CD8-positive, alpha-beta memory T cell (primary cell): ENCODE results near the gene MSMO1. TPM values are rescaled to one million over a fixed set of nuclear protein-coding genes. Genes with fewer than 3 reads are reported as not detected.

Experiments
- CTCF ChIA-PET: fragments of 350-600 bp; sonication (Branson Sonifier 250); formaldehyde crosslinking; loops from one replicate; lab custom pipeline; 2021; ENCODE audit warnings: antibody characterized with exemption; lab: Charles Lee
- POLR2A ChIA-PET: fragments of 350-600 bp; sonication (Branson Sonifier 250); formaldehyde crosslinking; loops from one replicate; lab custom pipeline; 2021; ENCODE audit warnings: antibody characterized with exemption; lab: Charles Lee
- DNase-seq, 5 donors: peaks; one replicate each; pipeline versions ENCODE4 v3.0.0 to v3.0.0-alpha.2; 2020 to 2022; ENCODE audit warnings: mixed read lengths in 1 of 5
- H3K27ac ChIP-seq: one replicate; pipeline ENCODE4 v1.7.0; 2013; ENCODE audit warnings: low read depth, mild to moderate bottlenecking, low read length, moderate library complexity
- H3K27me3 ChIP-seq: 2 replicates; pipeline ENCODE4 v1.7.0; 2013; ENCODE audit warnings: low read length, mild to moderate bottlenecking; ENCODE audit not compliant: insufficient read depth, poor library complexity, severe bottlenecking
- H3K36me3 ChIP-seq: 2 replicates; pipeline ENCODE4 v1.7.0; 2013; ENCODE audit warnings: mild to moderate bottlenecking, low read length, moderate library complexity; ENCODE audit not compliant: insufficient read depth
- H3K4me1 ChIP-seq: 2 replicates; pipeline ENCODE4 v1.7.0; 2013; ENCODE audit warnings: mild to moderate bottlenecking, low read length, moderate library complexity; ENCODE audit not compliant: insufficient read depth
- H3K4me3 ChIP-seq: 2 replicates; pipeline ENCODE4 v1.7.0; 2013; ENCODE audit warnings: mild to moderate bottlenecking, low read length
- H3K9me3 ChIP-seq: 2 replicates; pipeline ENCODE4 v1.7.0; 2013; ENCODE audit warnings: mild to moderate bottlenecking, low read length
- H3K27ac Mint-ChIP-seq, 8 donors: one replicate each; pipeline ENCODE4 v1.8.0; 2020 to 2021; ENCODE audit warnings: mixed read lengths in 8 of 8, mild to moderate bottlenecking in 6 of 8, inconsistent platforms in 3 of 8, moderate library complexity in 3 of 8
- H3K27me3 Mint-ChIP-seq, 2 donors: one replicate each; pipeline ENCODE4 v1.8.0; 2020 to 2021; ENCODE audit warnings: mixed read lengths in 2 of 2, mild to moderate bottlenecking in 1 of 2, moderate library complexity in 1 of 2
- H3K36me3 Mint-ChIP-seq, 3 donors: one replicate each; pipeline ENCODE4 v1.8.0; 2020 to 2021; ENCODE audit warnings: mixed read lengths in 3 of 3, inconsistent platforms in 1 of 3, mild to moderate bottlenecking in 1 of 3
- H3K4me1 Mint-ChIP-seq, 3 donors: one replicate each; pipeline ENCODE4 v1.8.0; 2020 to 2021; ENCODE audit warnings: mixed read lengths in 3 of 3, inconsistent platforms in 1 of 3, mild to moderate bottlenecking in 1 of 3
- H3K4me3 Mint-ChIP-seq, 7 donors: one replicate each; pipeline ENCODE4 v1.8.0; 2020 to 2021; ENCODE audit warnings: mixed read lengths in 7 of 7, mild to moderate bottlenecking in 6 of 7, moderate library complexity in 4 of 7, inconsistent platforms in 2 of 7
- H3K9me3 Mint-ChIP-seq, 5 donors: one replicate each; pipeline ENCODE4 v1.8.0; 2020 to 2022; ENCODE audit warnings: mixed read lengths in 5 of 5, mild to moderate bottlenecking in 3 of 5, moderate library complexity in 2 of 5, inconsistent platforms in 1 of 5
- polyA plus RNA-seq: library from polyadenylated mRNA; unstranded; fragments of 300-500 nt; fragmentation: Illumina TruSeq; gene quantifications from one replicate; pipeline ENCODE4 v1.2.3, GENCODE V29; 2021
- total RNA-seq, 2 experiments: library from RNA; stranded (reverse); gene quantifications; one replicate each; pipeline ENCODE4 v1.2.3, GENCODE V29; 2021

MSMO1 gene
- total and polyA plus RNA-seq, 3 experiments from 2014 or later = 22.4 to 29.1 (median 26.8) TPM

DNA sequence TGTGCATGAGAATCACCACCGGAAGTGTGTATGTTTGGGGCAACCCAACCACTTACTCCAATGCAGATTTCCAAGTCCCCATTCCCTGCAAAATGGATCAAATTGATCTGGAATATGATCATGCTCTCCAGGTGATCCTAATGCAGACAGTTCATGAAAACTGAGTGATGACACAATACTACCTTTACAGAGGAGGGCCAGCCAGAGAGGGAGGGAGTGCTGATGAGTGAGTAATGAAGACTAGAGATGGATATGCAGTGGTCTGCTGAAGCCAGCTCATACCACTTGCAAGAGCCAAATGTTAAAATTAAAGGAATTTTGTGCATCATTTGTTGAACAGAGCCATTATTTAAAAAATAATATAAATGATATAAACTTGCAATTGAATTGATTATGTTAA lies 41.1 kb downstream of the MSMO1 start:
- H3K9me3 ChIP-seq = no peaks in the 10 kb centered on the region
- no peak overlapping the region for H3K4me3 Mint-ChIP-seq
- H3K9me3 Mint-ChIP-seq = peaks cover 0 to 1% (median 0%) of the 10 kb centered on the region in 5 donors
- ChIA-PET POLR2A (no interaction called here), CTCF (no interaction called here)
- no peaks in the 10 kb centered on the region for H3K36me3 Mint-ChIP-seq
- no peaks in the 10 kb centered on the region for H3K27me3 Mint-ChIP-seq
- no peaks in the 10 kb centered on the region for H3K36me3 ChIP-seq
- DNase-seq = no peak
- H3K4me1 Mint-ChIP-seq = no peaks in the 10 kb centered on the region
- H3K4me3 ChIP-seq = no peak overlapping the region
- no peak overlapping the region for H3K27ac ChIP-seq
- H3K27ac Mint-ChIP-seq = no peak overlapping the region
- no peaks in the 10 kb centered on the region for H3K4me1 ChIP-seq
- H3K27me3 ChIP-seq = no peaks in the 10 kb centered on the region

- Mint-ChIP-seq H3K9me3 (peaks cover 0 to 5% (median 0%) of the 10 kb centered on the region in 5 donors), H3K4me3 (no peak overlapping the region)
These were observed 42.1 kb downstream of the MSMO1 start for GRCh38 chr4:165369522-165369921.

GRCh38 chr4:165370530-165370929 lies 43.1 kb downstream of the MSMO1 start:
- Histone ChIP-seq H3K36me3 (no peaks in the 10 kb centered on the region), H3K4me3 (no peak overlapping the region), H3K27me3 (no peaks in the 10 kb centered on the region), H3K27ac (no peak overlapping the region), H3K4me1 (no peaks in the 10 kb centered on the region), H3K9me3 (no peaks in the 10 kb centered on the region)
- H3K27me3 Mint-ChIP-seq = peaks cover 6 to 18% of the 10 kb centered on the region in 2 donors
- H3K36me3 Mint-ChIP-seq = no peaks in the 10 kb centered on the region
- ChIA-PET POLR2A (no interaction called here), CTCF (no interaction called here)
- no peak for DNase-seq
- peaks cover 0 to 5% (median 0%) of the 10 kb centered on the region in 5 donors for H3K9me3 Mint-ChIP-seq
- no peak overlapping the region for H3K27ac Mint-ChIP-seq
- no peak overlapping the region for H3K4me3 Mint-ChIP-seq
- H3K4me1 Mint-ChIP-seq = peaks cover 0 to 3% (median 2%) of the 10 kb centered on the region in 3 donors

More at GRCh38 chr4:165369522-165369921, 42.1 kb downstream of the MSMO1 start:
- POLR2A ChIA-PET = no interaction called here
- Histone ChIP-seq H3K4me1 (no peaks in the 10 kb centered on the region), H3K4me3 (no peak overlapping the region), H3K9me3 (no peaks in the 10 kb centered on the region), H3K36me3 (no peaks in the 10 kb centered on the region), H3K27me3 (no peaks in the 10 kb centered on the region), H3K27ac (no peak overlapping the region)
- no peak overlapping the region for H3K27ac Mint-ChIP-seq
- no peaks in the 10 kb centered on the region for H3K4me1 Mint-ChIP-seq
- H3K27me3 Mint-ChIP-seq = peaks cover 0 to 8% of the 10 kb centered on the region in 2 donors
- H3K36me3 Mint-ChIP-seq = no peaks in the 10 kb centered on the region
- no peak for DNase-seq
- CTCF ChIA-PET = no interaction called here

DNA sequence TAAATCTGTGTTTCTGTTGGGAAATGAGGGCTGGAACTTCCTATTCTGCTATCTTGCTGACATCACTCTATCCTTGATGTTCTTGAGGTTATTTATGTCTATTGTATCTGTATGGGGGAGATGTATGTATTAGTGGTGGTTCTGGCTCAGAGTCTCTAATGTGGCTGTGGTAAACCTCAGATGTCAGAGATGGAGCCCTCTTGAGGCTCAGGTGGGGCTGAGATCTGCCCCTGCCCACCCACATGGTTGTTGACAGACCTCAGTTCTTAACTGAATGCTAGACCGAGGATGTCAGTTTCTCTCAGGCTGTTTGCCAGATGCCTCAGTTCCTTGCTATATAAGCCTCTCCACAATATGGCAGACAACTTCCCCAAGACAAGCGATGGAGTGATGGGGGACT lies 48.0 kb downstream of the MSMO1 start:
- Histone ChIP-seq H3K27me3 (peaks cover 18% of the 10 kb centered on the region), H3K4me3 (no peak overlapping the region), H3K27ac (no peak overlapping the region), H3K4me1 (no peaks in the 10 kb centered on the region), H3K36me3 (no peaks in the 10 kb centered on the region), H3K9me3 (no peaks in the 10 kb centered on the region)
- H3K36me3 Mint-ChIP-seq = no peaks in the 10 kb centered on the region
- H3K4me1 Mint-ChIP-seq = peaks cover 9 to 14% (median 9%) of the 10 kb centered on the region in 3 donors
- POLR2A ChIA-PET = no interaction called here
- no peak for DNase-seq
- no peak overlapping the region for H3K27ac Mint-ChIP-seq
- no peak overlapping the region for H3K4me3 Mint-ChIP-seq
- H3K27me3 Mint-ChIP-seq = peaks cover 22 to 59% of the 10 kb centered on the region in 2 donors
- CTCF ChIA-PET = interaction anchor here (0.7 kb wide), 1 partner anchor 9 kb away, joined by 3 read pairs; no protein-coding TSS in a partner anchor
- H3K9me3 Mint-ChIP-seq = peaks cover 0 to 5% (median 0%) of the 10 kb centered on the region in 5 donors

- ChIA-PET CTCF (no interaction called here), POLR2A (interaction anchor here (0.6 kb wide), 1 partner anchor 170 kb away, joined by 3 read pairs; no protein-coding TSS in a partner anchor)
- Histone ChIP-seq H3K36me3 (no peaks in the 10 kb centered on the region), H3K4me3 (peak overlapping the region; percentile 51), H3K27ac (no peak overlapping the region), H3K27me3 (peaks cover 18% of the 10 kb centered on the region), H3K9me3 (no peaks in the 10 kb centered on the region), H3K4me1 (no peaks in the 10 kb centered on the region)
- H3K4me1 Mint-ChIP-seq = peaks cover 9 to 14% (median 9%) of the 10 kb centered on the region in 3 donors
- H3K9me3 Mint-ChIP-seq = peaks cover 0 to 5% (median 0%) of the 10 kb centered on the region in 5 donors
- peaks cover 22 to 84% of the 10 kb centered on the region in 2 donors for H3K27me3 Mint-ChIP-seq
- peak overlapping the region in 5 of 7 donors; percentile 33 to 76 (median 60) for H3K4me3 Mint-ChIP-seq
- H3K27ac Mint-ChIP-seq = no peak overlapping the region
- H3K36me3 Mint-ChIP-seq = no peaks in the 10 kb centered on the region
- DNase-seq = no peak
These were observed 50.9 kb downstream of the MSMO1 start for GRCh38 chr4:165378398-165378744.

GRCh38 chr4:165378745-165379677 lies 51.5 kb downstream of the MSMO1 start, which contains the start of gene CPE:
TSS of gene CPE (plus strand) at chr4:165379008. CDS start at chr4:165379222, 214 bp downstream.
- ChIA-PET POLR2A (interaction anchor here (0.6 kb wide), 1 partner anchor 170 kb away, joined by 3 read pairs; no protein-coding TSS in a partner anchor), CTCF (no interaction called here)
- H3K27me3 Mint-ChIP-seq = peaks cover 22 to 86% of the 10 kb centered on the region in 2 donors
- peak within 1 kb of the TSS; percentile 51 for H3K4me3 ChIP-seq
- peak within 1 kb of the TSS; percentile 33 to 82 (median 60) for H3K4me3 Mint-ChIP-seq
- H3K27ac ChIP-seq = no peak within 1 kb of the TSS
- H3K4me1 ChIP-seq = no peaks in the 10 kb centered on the region
- no peaks in the 10 kb centered on the region for H3K9me3 Mint-ChIP-seq
- H3K4me1 Mint-ChIP-seq = peaks cover 9 to 14% (median 9%) of the 10 kb centered on the region in 3 donors
- H3K36me3 Mint-ChIP-seq = no peaks in the 10 kb centered on the region
- H3K36me3 ChIP-seq = no peaks in the 10 kb centered on the region
- peaks cover 18% of the 10 kb centered on the region for H3K27me3 ChIP-seq
- H3K27ac Mint-ChIP-seq = no peak within 1 kb of the TSS
- H3K9me3 ChIP-seq = no peaks in the 10 kb centered on the region
- peak; percentile 5 to 55 (median 34) for DNase-seq

DNA sequence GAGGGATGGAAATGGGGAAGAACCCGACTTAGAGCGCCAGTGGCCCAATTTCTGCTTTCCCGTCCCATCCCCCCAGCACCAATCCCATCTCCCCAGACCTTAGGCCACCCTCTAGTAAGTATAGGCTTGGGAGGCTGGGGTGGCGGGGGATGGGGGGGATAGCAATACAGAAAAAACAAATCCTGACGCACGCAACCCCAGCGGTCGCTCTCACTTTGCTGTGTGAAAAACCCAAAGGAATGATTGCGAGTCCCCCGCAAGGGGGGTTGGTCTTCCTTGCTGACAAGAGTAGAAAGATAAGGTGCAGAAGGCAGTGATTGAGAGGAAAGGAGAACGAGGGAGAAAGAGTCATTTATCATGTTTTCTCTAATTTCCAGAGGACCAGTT lies 52.2 kb downstream of the MSMO1 start:
- DNase-seq = no peak
- Mint-ChIP-seq H3K9me3 (no peaks in the 10 kb centered on the region), H3K4me1 (peaks cover 9 to 14% (median 9%) of the 10 kb centered on the region in 3 donors), H3K4me3 (peak overlapping the region in 5 of 7 donors; percentile 4 to 46 (median 37)), H3K27me3 (peaks cover 20 to 82% of the 10 kb centered on the region in 2 donors), H3K36me3 (no peaks in the 10 kb centered on the region), H3K27ac (no peak overlapping the region)
- POLR2A ChIA-PET = no interaction called here
- Histone ChIP-seq H3K27ac (no peak overlapping the region), H3K27me3 (peaks cover 18% of the 10 kb centered on the region), H3K4me3 (no peak overlapping the region), H3K9me3 (no peaks in the 10 kb centered on the region), H3K4me1 (no peaks in the 10 kb centered on the region), H3K36me3 (no peaks in the 10 kb centered on the region)
- CTCF ChIA-PET = no interaction called here

GRCh38 chr4:165380805-165381204 lies 53.3 kb downstream of the MSMO1 start:
- no peak overlapping the region for H3K4me3 ChIP-seq
- no peaks in the 10 kb centered on the region for H3K36me3 ChIP-seq
- H3K36me3 Mint-ChIP-seq = no peaks in the 10 kb centered on the region
- DNase-seq = no peak
- ChIA-PET CTCF (no interaction called here), POLR2A (no interaction called here)
- H3K27me3 ChIP-seq = peaks cover 18% of the 10 kb centered on the region
- H3K27me3 Mint-ChIP-seq = peaks cover 20 to 75% of the 10 kb centered on the region in 2 donors
- H3K27ac Mint-ChIP-seq = no peak overlapping the region
- no peak overlapping the region for H3K27ac ChIP-seq
- no peaks in the 10 kb centered on the region for H3K4me1 ChIP-seq
- peaks cover 5 to 14% (median 6%) of the 10 kb centered on the region in 3 donors for H3K4me1 Mint-ChIP-seq
- no peak overlapping the region for H3K4me3 Mint-ChIP-seq
- H3K9me3 Mint-ChIP-seq = no peaks in the 10 kb centered on the region
- no peaks in the 10 kb centered on the region for H3K9me3 ChIP-seq
